Activated T-cell treated with anti-CD3 and anti-CD28 coated beads, Interleukin-2, amount 50 U/mL, for 48 hours (primary cell): ENCODE measurements around the gene RASAL1.

Experiments
- DNase-seq, 2 experiments: peaks; one replicate each; pipeline ENCODE4 v3.0.0-alpha.2; 2020

RASAL1 gene

GRCh38 chr12:113135178-113136127 lies at the start of gene RASAL1:
Gene RASAL1, minus strand, starts transcription at chr12:113135761. Its CDS starts 299 bp downstream, at chr12:113135462.
- DNase-seq: peak; percentile 91 to 93

- DNase-seq: peak; percentile 93 to 95
Measured at GRCh38 chr12:113184900-113185179, 49.3 kb upstream of the RASAL1 start.

GRCh38 chr12:113184098-113184899 lies 48.7 kb upstream of the RASAL1 start:
- DNase-seq: no peak

- DNase-seq: no peak
Measured at GRCh38 chr12:113183030-113183589, 47.5 kb upstream of the RASAL1 start.

GRCh38 chr12:113181975-113182374 lies 46.4 kb upstream of the RASAL1 start:
- no peak for DNase-seq

- DNase-seq: no peak
Measured at GRCh38 chr12:113180333-113180732, 44.8 kb upstream of the RASAL1 start.

- no peak for DNase-seq
Measured at GRCh38 chr12:113179023-113179422, 43.5 kb upstream of the RASAL1 start.

GRCh38 chr12:113174461-113175384 lies 39.2 kb upstream of the RASAL1 start:
- peak; percentile 88 to 89 for DNase-seq

GRCh38 chr12:113173081-113173698 lies 37.6 kb upstream of the RASAL1 start:
- no peak for DNase-seq

GRCh38 chr12:113172185-113172584 lies 36.6 kb upstream of the RASAL1 start:
- DNase-seq: no peak

- no peak for DNase-seq
Measured at GRCh38 chr12:113171543-113171942, 36.0 kb upstream of the RASAL1 start.

GRCh38 chr12:113170926-113171325 lies 35.4 kb upstream of the RASAL1 start:
- no peak for DNase-seq

GRCh38 chr12:113170457-113170856 lies 34.9 kb upstream of the RASAL1 start:
- no peak for DNase-seq

GRCh38 chr12:113169697-113170096 lies 34.1 kb upstream of the RASAL1 start:
- DNase-seq: no peak

- DNase-seq: no peak
Measured at GRCh38 chr12:113167868-113168267, 32.3 kb upstream of the RASAL1 start.

- no peak for DNase-seq
Measured at GRCh38 chr12:113165521-113166450, 30.2 kb upstream of the RASAL1 start.

GRCh38 chr12:113164014-113164413 lies 28.5 kb upstream of the RASAL1 start:
- DNase-seq: no peak

- DNase-seq: no peak
Measured at GRCh38 chr12:113163030-113163360, 27.4 kb upstream of the RASAL1 start.

- DNase-seq: no peak
Measured at GRCh38 chr12:113162102-113163029, 26.8 kb upstream of the RASAL1 start.
